ENCODE measurements around the gene TRAF7.
A peak's percentile ranks its signal among the peaks of the same experiment; 100 is the strongest.

TRAF7 gene

GRCh38 chr16:2216330-2216729 lies 60.7 kb downstream of the TRAF7 start:
- no peak overlapping the region for H3K4me3 ChIP-seq (ENCODE audit: insufficient read depth, low read length, poor library complexity, severe bottlenecking)

GRCh38 chr16:2223221-2223941 lies 67.8 kb downstream of the TRAF7 start, which contains the start of gene E4F1:
E4F1 (plus strand) TSS chr16:2223591; CDS start chr16:2223614, 23 bp downstream.
- H3K27me3 ChIP-seq (ENCODE audit: low read length): no peaks in the 10 kb centered on the region
- no peak for TF ChIP-seq CTCF (IDR thresholded peaks at IDR 0.05; ENCODE audit: insufficient read depth, low read length, poor library complexity, severe bottlenecking)
- TF ChIP-seq EZH2phosphoT487 (conservative IDR thresholded peaks at IDR 0.05; ENCODE audit: low read length): no peak
- H3K9ac ChIP-seq (ENCODE audit: low read length): peak within 1 kb of the TSS; percentile 97
- peak within 1 kb of the TSS; percentile 80 for H3K4me2 ChIP-seq (ENCODE audit: low read depth, low read length, poor library complexity, severe bottlenecking)
- H3K36me3 ChIP-seq (ENCODE audit: low read length): no peaks in the 10 kb centered on the region
- H3K79me2 ChIP-seq (ENCODE audit: insufficient read depth, low read length): peaks cover 42% of the 10 kb centered on the region
- peaks cover 4% of the 10 kb centered on the region; the same call in 1 of the 2 replicates for H3F3A ChIP-seq (ENCODE audit: insufficient read depth)
- no peaks in the 10 kb centered on the region for H3K9me3 ChIP-seq (ENCODE audit: insufficient read depth, low read length)
- H3K9me2 ChIP-seq (replicated peaks; ENCODE audit: insufficient read depth, low read length): no peaks in the 10 kb centered on the region
- H2AFZ ChIP-seq (ENCODE audit: low read depth, low read length, severe bottlenecking): peak within 1 kb of the TSS; percentile 71
- H4K20me1 ChIP-seq (ENCODE audit: low read depth, low read length): no peaks in the 10 kb centered on the region
- H3K4me3 ChIP-seq (ENCODE audit: insufficient read depth, low read length, poor library complexity, severe bottlenecking): peak within 1 kb of the TSS; percentile 92
- H3K27ac ChIP-seq (ENCODE audit: low read depth, low read length): peak within 1 kb of the TSS; percentile 70

More at GRCh38 chr16:2216330-2216729, 60.7 kb downstream of the TRAF7 start:
- no peak overlapping the region for H3K9ac ChIP-seq (ENCODE audit: low read length)
- H3K9me2 ChIP-seq (replicated peaks; ENCODE audit: insufficient read depth, low read length): no peaks in the 10 kb centered on the region
- TF ChIP-seq EZH2phosphoT487 (conservative IDR thresholded peaks at IDR 0.05; ENCODE audit: low read length) (no peak), CTCF (IDR thresholded peaks at IDR 0.05; ENCODE audit: insufficient read depth, low read length, poor library complexity, severe bottlenecking) (no peak)
- H3K9me3 ChIP-seq (ENCODE audit: insufficient read depth, low read length): no peaks in the 10 kb centered on the region
- no peaks in the 10 kb centered on the region for H4K20me1 ChIP-seq (ENCODE audit: low read depth, low read length)
- no peaks in the 10 kb centered on the region for H3K36me3 ChIP-seq (ENCODE audit: low read length)
- no peak overlapping the region for H3K27ac ChIP-seq (ENCODE audit: low read depth, low read length)
- no peaks in the 10 kb centered on the region for H3K27me3 ChIP-seq (ENCODE audit: low read length)
- peaks cover 13% of the 10 kb centered on the region; the same call in 1 of the 2 replicates for H3F3A ChIP-seq (ENCODE audit: insufficient read depth)
- H2AFZ ChIP-seq (ENCODE audit: low read depth, low read length, severe bottlenecking): no peak overlapping the region
- peaks cover 18% of the 10 kb centered on the region for H3K79me2 ChIP-seq (ENCODE audit: insufficient read depth, low read length)
- H3K4me2 ChIP-seq (ENCODE audit: low read depth, low read length, poor library complexity, severe bottlenecking): no peak overlapping the region

- Histone ChIP-seq H3K27ac (ENCODE audit: low read depth, low read length) (peak overlapping the region; percentile 70), H3K79me2 (ENCODE audit: insufficient read depth, low read length) (peaks cover 44% of the 10 kb centered on the region), H3K36me3 (ENCODE audit: low read length) (no peaks in the 10 kb centered on the region), H3K27me3 (ENCODE audit: low read length) (no peaks in the 10 kb centered on the region), H3K9ac (ENCODE audit: low read length) (peak overlapping the region; percentile 97), H2AFZ (ENCODE audit: low read depth, low read length, severe bottlenecking) (peak overlapping the region; percentile 50), H3F3A (ENCODE audit: insufficient read depth) (peaks cover 4% of the 10 kb centered on the region; the same call in 1 of the 2 replicates), H4K20me1 (ENCODE audit: low read depth, low read length) (no peaks in the 10 kb centered on the region), H3K9me3 (ENCODE audit: insufficient read depth, low read length) (no peaks in the 10 kb centered on the region), H3K4me2 (ENCODE audit: low read depth, low read length, poor library complexity, severe bottlenecking) (peak overlapping the region; percentile 80), H3K4me3 (ENCODE audit: insufficient read depth, low read length, poor library complexity, severe bottlenecking) (peak overlapping the region; percentile 92), H3K9me2 (replicated peaks; ENCODE audit: insufficient read depth, low read length) (no peaks in the 10 kb centered on the region)
- TF ChIP-seq EZH2phosphoT487 (conservative IDR thresholded peaks at IDR 0.05; ENCODE audit: low read length): no peak
- TF ChIP-seq CTCF (IDR thresholded peaks at IDR 0.05; ENCODE audit: insufficient read depth, low read length, poor library complexity, severe bottlenecking): no peak
These were observed 68.4 kb downstream of the TRAF7 start for GRCh38 chr16:2223942-2224486.
